Head of caudate nucleus (tissue), 42 donors: ENCODE results near the gene SEL1L.
"Not testable (repeated sequence)": the region's sequence is repeated elsewhere in the genome, so short reads cannot be mapped to it uniquely, and the experiment has no call there.

Source experiments
- DNase-seq, 42 donors: peaks; one replicate each; pipeline versions ENCODE4 v3.0.0 to v3.0.0-alpha.2; 2020 to 2021; ENCODE audit warnings: mixed read lengths in 7 of 42
- intact Hi-C: fragments of 100-400 bp; cut with DNase I; formaldehyde crosslinking; loops from one replicate; pipeline ENCODE4 v1.15.0; 2022

SEL1L gene

DNA sequence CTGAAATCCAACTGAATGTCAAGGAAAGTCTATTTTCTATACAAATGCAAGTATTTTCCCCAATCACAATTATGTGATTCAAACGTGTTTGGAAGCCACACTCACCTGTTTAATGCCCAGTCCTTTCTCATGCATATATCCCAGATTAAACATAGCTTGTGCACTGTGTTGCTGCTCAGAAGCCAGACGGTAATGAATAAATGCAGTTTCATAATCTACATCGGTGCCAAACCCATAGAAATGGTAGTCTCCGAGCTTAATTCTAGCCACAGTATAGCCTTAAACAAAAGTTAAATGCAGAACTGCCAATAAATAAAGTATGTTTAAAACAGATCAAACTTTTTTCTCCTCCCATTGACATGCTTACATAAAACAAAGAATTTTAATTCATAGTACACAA lies 49.5 kb downstream of the SEL1L start:
- no peak for DNase-seq
- intact Hi-C loops: no loop called here

DNA sequence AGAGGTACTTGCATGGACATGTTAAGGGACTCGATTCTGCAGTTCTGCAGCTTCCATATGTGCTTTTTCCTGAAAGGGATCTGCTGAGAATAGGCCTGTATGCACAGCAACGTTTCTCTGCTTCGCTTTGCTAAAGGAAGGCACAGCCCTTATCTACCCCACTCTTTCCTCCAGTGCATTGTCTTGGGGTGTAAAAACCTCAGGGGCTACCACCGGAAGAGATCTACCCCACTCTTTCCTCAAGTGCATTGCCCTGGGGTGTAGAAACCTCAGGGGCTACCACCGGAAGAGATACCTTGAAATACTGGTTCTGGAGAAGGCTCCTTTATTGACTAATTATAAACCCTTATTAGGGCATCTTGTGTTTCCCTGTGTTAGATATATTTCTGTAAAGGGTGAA lies 52.9 kb downstream of the SEL1L start:
- DNase-seq: no peak
- intact Hi-C loops: no loop called here

DNA sequence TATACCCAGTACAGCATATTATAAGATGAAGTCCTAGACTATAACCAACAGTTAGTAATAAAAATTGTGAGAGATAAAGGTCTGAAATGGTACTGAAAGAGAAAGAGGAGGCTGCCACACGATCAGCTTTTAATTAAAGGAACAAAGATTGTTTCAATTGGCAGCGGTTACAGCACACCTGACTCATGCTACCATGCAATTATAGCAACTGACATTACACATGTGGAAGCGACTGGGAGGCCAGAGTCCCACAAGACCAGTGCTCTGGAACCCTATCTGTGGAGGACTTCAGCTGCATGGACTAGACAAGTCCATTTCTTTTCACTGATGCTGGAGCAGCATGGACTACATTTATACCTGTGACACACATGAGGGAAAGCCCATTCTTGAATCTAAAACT lies 55.2 kb downstream of the SEL1L start:
- intact Hi-C loops: no loop called here
- no peak for DNase-seq

DNA sequence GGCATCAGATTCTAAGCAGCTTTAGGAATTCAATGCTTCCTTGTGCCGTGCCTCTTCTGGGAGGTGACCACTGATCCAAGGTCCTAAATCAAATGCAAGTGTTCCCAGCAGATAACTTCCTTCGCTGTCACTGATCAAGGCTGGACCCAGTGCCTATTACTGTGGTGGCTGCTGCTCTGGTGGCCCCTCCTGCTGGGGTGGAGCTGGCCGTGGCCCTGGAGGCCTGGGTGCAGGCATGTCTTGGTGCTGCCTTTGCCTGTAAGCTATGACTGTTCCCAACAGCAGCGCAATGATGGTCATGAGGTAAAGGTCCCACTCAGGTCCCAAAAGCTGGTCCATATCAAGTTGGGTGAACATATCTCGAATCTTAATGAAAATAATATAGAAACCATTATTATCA lies 56.8 kb downstream of the SEL1L start:
- no peak for DNase-seq
- intact Hi-C loops: no loop called here

DNA sequence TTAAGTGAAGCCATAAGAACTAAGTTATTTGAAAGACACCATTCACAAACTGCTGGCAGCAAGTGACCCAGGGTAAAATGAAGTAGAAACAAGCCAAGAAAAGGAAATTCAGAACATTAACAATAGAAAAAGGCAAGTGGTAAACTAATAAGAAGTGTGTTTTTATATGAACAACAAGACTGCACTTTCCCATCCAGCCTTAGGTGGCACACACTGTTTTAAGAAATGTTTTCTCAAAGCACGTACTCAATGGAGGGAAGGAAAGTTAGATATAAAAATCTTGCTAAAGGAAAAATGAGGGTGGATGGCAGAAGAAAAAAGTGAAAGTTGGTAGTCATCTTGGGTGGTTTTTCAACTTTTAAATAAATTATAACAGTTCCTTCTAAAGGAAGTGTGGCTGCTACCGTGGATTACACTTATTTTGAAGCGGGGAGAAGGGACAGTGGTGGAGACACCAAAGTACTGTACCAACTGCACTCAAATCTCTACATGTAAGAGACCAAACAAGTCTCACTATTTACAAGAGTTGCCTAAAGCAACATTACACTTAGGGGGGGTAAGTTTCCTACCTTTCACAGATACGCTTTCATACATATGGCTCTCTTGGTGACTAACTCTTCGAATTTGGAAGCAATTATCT lies 58.8 kb downstream of the SEL1L start:
- DNase-seq: no peak
- intact Hi-C loops: no loop called here

DNA sequence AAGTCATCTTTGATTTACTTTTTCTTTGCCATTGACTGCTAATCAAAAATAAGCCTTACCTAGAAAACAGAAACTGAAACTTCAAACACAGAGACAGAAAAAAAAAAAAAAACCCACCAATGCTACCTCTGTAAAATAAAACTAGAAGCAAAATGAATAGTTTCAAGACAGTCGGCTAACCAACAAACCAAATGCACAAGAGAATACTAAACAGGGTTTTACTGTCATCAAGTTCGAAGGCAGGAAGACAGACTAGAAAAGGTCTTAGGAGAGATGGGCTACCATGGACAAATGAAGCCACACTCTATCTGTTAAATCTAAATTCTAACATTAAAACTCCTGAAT lies 59.5 kb downstream of the SEL1L start:
- intact Hi-C loops: no loop called here
- no peak for DNase-seq

DNA sequence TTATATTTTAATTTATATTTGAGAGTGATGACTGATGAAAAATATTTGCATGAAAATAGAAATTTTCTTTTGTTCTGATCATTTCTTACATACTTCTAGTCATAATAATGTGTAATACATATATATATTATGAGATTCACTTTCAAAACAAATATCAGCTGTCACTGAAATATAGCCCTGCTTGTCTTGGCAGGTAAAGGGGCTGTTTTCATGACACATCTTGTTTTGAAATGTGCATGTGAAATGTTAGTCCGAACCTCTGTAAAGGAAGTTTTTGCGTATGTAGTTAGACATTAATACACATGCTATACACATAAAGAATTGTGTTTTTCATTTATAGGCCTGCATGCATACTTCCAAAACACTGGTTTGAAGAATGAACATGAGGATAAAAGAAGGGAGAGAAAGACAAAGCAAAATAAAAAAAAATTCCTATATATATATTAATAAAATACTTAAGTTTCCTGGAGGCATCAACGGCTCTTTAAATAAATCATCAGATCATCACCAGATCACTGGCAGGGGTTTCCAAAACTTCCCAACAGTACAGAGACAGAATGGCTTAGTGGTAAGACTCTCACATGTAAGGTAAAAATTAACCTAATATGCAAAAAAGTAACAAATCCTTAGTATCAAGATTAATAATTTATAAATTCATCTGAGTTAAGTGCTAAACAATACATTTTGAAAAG lies 60.1 kb downstream of the SEL1L start:
- DNase-seq: no peak
- intact Hi-C loops: no loop called here

DNA sequence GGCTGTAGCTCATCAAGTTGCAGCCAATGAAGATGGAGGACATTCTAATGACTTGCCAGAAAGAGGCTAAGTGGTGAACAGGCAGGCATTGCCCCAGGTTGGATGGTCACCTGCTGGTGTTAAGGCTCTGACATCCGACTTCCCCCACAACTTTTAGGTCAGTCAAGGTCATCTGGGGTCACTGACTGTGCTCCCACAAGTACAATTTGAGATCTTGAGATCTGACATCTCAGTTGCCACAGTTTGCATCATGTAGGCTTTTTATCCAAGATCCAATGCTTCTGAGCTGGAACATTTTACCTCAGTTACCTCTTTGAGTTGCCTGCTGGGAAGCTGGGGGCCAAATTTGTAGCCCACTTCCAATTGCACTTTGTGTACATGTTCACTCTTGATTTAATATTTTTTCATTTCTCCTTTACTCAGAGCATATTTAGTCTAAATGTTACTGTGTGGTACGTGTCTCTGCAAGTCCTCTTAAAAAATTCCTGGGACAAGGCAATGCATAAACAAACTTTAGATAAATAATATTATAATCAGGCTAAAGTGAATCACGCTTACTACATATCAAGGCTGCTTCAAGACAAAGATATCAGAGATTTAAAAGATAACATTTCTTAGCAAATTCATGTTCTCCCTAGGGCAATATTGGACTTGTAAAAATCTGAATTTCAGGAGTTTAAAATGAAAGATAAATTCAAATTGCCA lies 61.4 kb downstream of the SEL1L start:
- DNase-seq: no peak
- intact Hi-C loops: no loop called here

DNA sequence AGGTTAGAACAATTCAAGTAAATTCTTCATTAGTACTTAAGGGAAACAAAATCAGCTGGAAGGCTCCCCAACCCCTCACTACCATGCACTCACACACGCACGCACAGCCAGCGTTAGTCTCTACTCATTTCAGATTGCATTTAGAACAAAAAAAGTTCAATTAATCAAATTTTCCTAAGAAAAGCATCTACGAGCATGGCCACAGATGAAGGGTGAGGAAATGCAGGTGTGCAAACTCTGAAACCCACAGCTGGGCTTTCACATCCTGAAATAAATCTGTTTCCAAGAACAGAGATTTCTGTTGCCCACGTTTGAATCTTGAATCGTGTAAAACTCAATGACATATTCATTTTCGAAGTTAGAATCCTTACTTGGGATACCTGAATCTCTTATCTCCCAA lies 62.6 kb downstream of the SEL1L start:
- intact Hi-C loops: no loop called here
- no peak for DNase-seq

DNA sequence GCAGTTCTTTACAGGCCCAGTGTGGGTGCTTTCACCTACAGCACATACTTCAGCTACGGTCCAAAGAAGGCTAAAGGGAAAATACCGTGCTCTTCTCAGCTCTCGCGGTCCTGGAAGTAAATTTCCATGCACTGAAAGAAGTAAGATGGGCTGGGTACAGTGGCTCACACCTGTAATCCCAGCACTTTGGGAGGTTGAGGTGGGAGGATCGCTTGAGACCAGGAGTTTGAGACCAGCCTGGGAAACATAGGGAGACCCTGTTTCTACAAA lies 63.2 kb downstream of the SEL1L start:
- intact Hi-C loops, DNase-seq: not testable (repeated sequence)

DNA sequence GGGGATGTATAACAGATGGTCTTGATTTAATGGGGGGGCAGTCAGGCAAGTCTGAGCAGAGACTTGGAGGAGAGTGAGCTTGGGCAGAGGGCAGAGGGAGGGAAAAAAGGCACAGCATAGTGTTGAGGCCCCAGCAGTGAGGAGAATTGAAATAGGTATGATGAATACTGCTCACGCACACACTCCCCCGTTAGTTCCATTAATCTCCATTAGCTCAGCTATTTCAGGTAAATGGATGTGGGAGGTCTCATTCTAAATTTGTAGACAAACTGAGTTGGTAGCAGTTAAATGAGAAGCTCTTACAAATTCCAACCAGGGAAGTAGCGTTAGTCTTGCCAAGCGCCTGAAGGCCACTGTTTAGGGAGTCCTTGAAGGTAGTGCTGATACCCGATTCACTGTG lies 66.8 kb downstream of the SEL1L start:
- intact Hi-C loops: no loop called here

DNA sequence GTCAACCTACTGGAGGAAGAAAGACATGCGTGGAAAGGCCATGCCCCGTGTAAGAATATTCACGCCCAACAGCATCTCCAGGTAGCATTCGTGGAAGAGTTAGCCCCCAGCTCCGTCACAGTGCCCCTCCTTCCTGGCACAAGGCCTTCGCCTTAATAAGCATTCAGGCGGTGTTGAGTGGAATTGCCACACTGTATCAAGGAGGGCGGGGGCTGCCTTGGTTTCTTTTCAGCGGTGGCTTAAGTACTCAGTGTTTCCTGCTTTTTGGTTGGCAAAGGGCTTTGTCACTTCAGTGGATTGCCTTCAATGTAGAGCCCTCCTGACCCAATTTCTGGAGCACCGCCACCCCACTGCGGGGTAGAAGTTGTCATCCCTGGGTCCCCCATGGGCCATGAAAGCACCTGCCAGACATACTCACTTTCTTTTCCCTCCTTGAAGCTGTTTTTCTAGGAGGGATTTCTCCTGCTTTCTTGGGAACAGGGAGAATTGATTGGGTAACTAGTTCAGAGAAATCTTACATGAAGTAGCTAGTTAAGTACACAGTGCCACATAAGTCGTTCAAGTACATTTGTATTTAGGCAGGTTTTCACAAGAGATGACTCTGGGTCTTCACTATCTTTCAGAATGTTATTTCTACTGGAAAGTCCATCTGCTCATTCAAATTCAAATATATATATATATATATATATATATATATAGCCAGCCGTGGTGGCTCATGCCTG lies 68.0 kb downstream of the SEL1L start:
- intact Hi-C loops: no loop called here
- DNase-seq: peak in 17 of 42 donors; percentile 11 to 79 (median 35)

More for the DNA sequence above, 66.8 kb downstream of the SEL1L start:
- peak in 16 of 42 donors; percentile 20 to 78 (median 45) for DNase-seq

DNA sequence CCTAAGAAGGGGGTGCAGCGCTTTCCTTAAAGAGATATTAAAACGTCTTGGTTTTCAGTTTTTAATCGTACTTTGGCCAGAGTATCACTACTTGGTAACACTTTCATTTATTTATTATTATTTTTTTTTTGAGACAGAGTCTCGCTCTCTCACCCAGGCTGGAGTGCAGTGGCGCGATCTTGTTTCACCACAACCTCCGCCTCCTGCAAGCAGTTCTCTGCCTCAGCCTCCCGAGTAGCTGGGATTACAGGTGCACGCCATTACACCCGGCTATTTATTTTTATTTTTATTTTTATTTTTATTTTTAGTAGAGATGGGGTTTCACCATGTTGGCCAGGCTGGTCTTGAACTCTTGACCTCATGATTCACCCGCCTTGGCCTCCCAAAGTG lies 68.7 kb downstream of the SEL1L start:
- intact Hi-C loops, DNase-seq: not testable (repeated sequence)

DNA sequence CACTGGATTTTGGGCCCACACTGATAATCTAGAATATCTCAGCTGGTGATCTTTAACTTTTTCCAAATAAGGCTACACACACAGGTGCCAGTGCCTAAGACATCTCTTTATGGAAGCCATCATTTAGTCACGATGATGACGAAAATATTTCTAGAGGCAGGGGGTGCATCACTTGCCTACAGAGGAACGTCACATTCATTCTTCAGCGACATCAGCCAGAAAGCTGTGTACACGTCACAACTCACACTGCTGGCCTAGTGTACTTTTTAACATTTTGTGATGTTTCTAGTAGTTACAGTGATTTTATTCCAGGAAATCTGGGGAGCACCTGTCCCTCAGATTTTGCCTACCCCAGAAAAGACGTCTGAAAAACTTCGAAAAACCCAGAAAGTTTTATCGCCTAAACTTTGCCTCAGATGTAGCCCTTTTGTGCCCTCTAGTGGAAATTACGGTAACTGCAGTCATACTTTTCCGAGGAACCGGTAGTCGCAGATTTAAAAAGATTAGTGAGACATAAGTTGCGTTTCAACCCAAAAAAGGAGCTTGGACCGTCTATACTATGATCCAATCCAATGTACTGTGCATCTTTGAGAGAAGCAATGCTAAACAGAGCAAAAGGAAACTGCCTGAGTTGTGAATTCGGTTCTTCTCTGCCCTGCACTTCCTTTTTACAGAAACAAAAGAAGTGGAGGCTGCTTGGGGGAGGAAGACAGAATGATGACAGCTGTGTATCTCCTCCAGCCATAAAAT lies 69.2 kb downstream of the SEL1L start:
- DNase-seq: peak in 27 of 42 donors; percentile 28 to 85 (median 63)
- intact Hi-C loops: no loop called here

DNA sequence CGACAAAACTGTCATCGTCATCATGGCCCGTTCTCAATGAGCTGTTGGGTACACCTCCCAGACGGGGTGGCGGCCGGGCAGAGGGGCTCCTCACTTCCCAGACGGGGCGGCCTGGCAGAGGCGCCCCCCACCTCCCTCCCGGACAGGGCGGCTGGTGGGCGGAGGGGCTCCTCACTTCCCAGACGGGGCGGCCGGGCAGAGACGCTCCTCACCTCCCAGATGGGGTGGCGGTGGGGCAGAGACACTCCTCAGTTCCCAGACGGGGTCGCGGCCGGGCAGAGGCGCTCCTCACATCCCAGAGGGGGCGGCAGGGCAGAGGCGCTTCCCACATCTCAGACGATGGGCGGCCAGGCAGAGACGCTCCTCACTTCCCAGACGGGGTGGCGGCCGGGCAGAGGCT lies 71.3 kb downstream of the SEL1L start:
- intact Hi-C loops, DNase-seq: not testable (repeated sequence)

DNA sequence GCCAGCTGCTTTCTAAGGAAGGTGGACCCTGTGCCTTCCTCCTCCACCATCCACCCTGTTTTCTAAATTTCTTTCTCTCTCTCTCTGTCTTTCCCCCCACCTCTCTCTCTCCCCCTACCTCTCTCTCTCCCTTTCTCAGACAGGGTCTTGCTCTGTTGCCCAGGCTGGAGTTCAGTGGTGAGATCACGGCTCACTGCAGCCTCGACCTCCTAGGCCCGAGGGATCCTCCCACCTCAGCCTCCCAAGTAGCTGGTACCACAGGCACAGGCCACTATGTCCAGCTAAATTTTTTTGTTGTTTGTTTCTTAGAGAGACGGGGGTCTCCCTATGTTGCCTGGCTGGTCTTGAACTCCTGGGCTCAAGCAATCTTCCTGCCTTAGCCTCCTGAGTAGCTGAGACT lies 73.7 kb downstream of the SEL1L start:
- intact Hi-C loops: no loop called here
- DNase-seq: no peak

DNA sequence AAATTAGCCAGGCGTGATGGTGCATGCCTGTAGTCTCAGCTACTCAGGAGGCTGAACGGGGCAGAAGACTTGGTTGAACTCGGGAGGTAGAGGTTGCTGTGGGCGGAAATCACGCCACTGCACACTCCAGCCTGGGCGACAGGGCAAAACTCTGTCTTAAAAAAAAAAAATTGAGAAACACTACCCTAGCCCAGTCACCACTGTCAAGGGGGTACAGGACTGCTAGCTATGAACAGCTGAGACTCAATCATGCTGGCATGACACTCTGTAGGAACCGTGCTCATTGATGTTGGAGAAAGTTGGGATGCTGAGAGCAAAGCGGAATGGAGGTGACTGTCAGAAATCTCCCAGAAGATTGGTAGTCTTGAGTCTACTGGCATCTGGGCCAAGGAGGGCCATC lies 75.3 kb downstream of the SEL1L start:
- intact Hi-C loops: no loop called here
- no peak for DNase-seq

DNA sequence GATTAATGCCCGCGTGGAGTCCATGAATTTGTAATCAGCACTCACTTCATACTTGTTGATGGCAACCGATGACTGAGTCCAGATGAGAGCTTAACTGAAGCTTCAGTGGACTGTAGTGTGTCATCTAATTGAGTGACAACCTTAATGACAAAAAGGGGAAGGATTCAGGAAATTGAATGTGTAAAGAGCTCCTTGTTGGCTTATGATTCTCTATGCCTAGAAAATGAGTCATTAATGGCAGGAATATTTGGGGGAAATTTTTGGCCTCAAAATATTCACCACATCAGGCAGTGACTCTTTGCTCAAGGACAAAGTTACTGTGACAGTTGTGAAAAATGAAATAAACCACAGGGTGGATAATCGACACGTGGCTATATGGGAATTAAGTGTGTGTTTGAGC lies 78.3 kb downstream of the SEL1L start:
- DNase-seq: no peak
- intact Hi-C loops: no loop called here

DNA sequence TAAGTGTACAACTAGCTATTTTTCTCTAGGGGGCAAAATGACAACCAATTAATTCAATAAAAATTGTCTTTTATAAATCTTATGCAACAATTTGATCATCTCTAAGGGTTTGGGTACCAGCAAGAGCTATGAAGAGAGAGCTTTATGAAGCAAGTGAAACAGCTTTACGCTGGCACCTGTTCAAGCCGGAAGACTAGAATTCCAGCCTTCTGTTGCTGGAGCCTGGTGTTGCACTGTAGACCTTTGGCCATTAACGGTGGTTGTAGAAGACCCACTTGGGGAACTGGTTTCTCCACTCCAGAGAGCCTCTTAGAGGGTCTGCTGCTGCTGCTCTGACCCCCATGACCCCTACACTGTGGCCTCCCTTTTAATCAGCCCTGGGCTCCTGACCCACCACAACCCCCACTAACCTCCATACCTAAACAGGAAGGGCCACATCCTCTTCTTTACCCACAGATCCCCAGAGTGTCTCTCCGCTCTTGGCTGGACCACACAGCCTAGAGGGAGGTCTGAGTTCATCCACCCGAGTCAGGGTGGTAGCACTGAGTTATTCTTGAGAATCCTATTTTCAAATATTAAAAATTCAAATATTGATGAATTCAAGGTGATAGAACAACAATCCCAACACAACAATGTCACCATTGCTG lies 79.0 kb downstream of the SEL1L start:
- intact Hi-C loops: no loop called here
- DNase-seq: no peak
